Ovary (tissue), 9 donors: ENCODE data around the gene HOXC12. TPM values are rescaled to one million over a fixed set of nuclear protein-coding genes. Genes with fewer than 3 reads are reported as not detected.

Experiments used
- DNase-seq, 5 donors: peaks; one replicate each; pipeline ENCODE4 v3.0.0-alpha.2; 2019 to 2020
- H3K27ac ChIP-seq, 2 donors: fragments of 200-600 bp; one replicate each; pipeline versions ENCODE4 v1.5.1 to v1.8.0; 2019 to 2022
- H3K27me3 ChIP-seq: fragments of 200-600 bp; one replicate; pipeline ENCODE4 v1.8.0; 2022
- H3K36me3 ChIP-seq: fragments of 200-600 bp; sonication (generic); one replicate; pipeline ENCODE4 v1.5.1; 2019
- H3K4me1 ChIP-seq: one replicate; pipeline ENCODE4 v1.8.1; 2013; ENCODE audit warnings: mild to moderate bottlenecking, moderate library complexity; ENCODE audit not compliant: insufficient read depth
- H3K4me3 ChIP-seq: fragments of 200-600 bp; sonication (generic); one replicate; pipeline ENCODE4 v1.5.1; 2017
- H3K9me3 ChIP-seq, 2 donors: fragments of 200-600 bp in 1 of 2; sonication (generic) in 1 of 2; one replicate each; pipeline versions ENCODE4 v1.5.1 to v1.8.1; 2013 to 2019; ENCODE audit warnings: mild to moderate bottlenecking in 1 of 2, moderate library complexity in 1 of 2
- CTCF ChIP-seq, 3 donors: fragments of 450-650 bp in 2 of 3; fragments of 200-600 bp in 1 of 3; IDR thresholded peaks; one replicate each; pipeline versions ENCODE4 v1.5.1 to v1.8.0; 2016 to 2022; ENCODE audit warnings: antibody characterized with exemption in 3 of 3, mild to moderate bottlenecking in 1 of 3
- EP300 ChIP-seq: sonication (generic); formaldehyde crosslinking; IDR thresholded peaks from one replicate; pipeline ENCODE4 v1.6.1; 2017; ENCODE audit warnings: antibody characterized with exemption
- POLR2A ChIP-seq: fragments of 450-650 bp; IDR thresholded peaks from one replicate; pipeline ENCODE4 v1.6.1; 2017; ENCODE audit warnings: antibody characterized with exemption, mild to moderate bottlenecking, moderate library complexity
- WGBS, 3 donors: extraction: QIAGEN DNeasy Blood & Tissue Kit in 1 of 3; methylation state at CpG; one replicate each; pipeline versions ENCODE4 v1.1.5 to v1.1.7; 2013 to 2017; 5-methylcytosine and 5-hydroxymethylcytosine counted together
- intact Hi-C, 4 donors: fragments of 100-400 bp; cut with DNase I; formaldehyde crosslinking; loops; one replicate each; pipeline versions ENCODE4 v1.11.0 to v1.15.1; 2022 to 2023
- polyA plus RNA-seq, 2 donors: library from polyadenylated mRNA; stranded (reverse); fragments of 200-250 nt in 1 of 2; fragments of 350-450 nt in 1 of 2; fragmentation: Illumina TruSeq in 1 of 2; extraction: RNeasy Lipid Tissue Mini Kit (QIAGEN cat#74804) in 1 of 2; gene quantifications; one replicate each; pipeline ENCODE4 v1.2.3, GENCODE V29; 2013 to 2014
- total RNA-seq, 7 donors: library from RNA; depleted of rRNA in 2 of 7; stranded (reverse); fragments of >200 nt in 2 of 7; fragmentation: NEBNext Ultra II Directional in 3 of 7; extraction: Animal tissue kit (Norgen Biotek cat#: 25700) in 3 of 7; gene quantifications; one replicate each; pipeline versions ENCODE4 v1.1.0 to v1.2.4, GENCODE V29; 2016 to 2023
- donor health status: DM: no; HTN: no; CAD: no; lungs with moderate emphysema.
- donor health status: DM: no; HTN: no; CAD: no.
- donor health status: Bipolar disorder and iron deficiency.
- donor health status: DM: yes; HTN: yes; CAD: no.
- donor health status: DM: no; HTN: no; CAD: no.
- donor health status: DM: yes; HTN: yes; CAD: no.

Gene HOXC12
- total and polyA plus RNA-seq, 9 donors = not detected

GRCh38 chr12:53988541-53989226 is 34.0 kb downstream of the HOXC12 start:
- Histone ChIP-seq H3K4me3 (no peak overlapping the region), H3K27ac (no peak overlapping the region), H3K27me3 (peaks cover 2% of the 10 kb centered on the region), H3K9me3 (no peaks in the 10 kb centered on the region), H3K4me1 (peaks cover 4% of the 10 kb centered on the region), H3K36me3 (no peaks in the 10 kb centered on the region)
- intact Hi-C loops = loop anchor here in 3 of 4 donors (5.0 to 10.0 kb wide), 4 partner anchors 219 to 386 kb away; partner anchors contain the start of gene GPR84 (in 1 of the 3)
- 18 to 20% (median 19%) methylated on average over 5 of the region's 5 CpGs for WGBS, 3 donors
- no peak for TF ChIP-seq CTCF (IDR thresholded peaks at IDR 0.05)
- no peak for TF ChIP-seq EP300
- TF ChIP-seq POLR2A = no peak
- no peak for DNase-seq

GRCh38 chr12:53989227-53990113 is 34.8 kb downstream of the HOXC12 start:
- no peak overlapping the region for H3K4me3 ChIP-seq
- H3K36me3 ChIP-seq = no peaks in the 10 kb centered on the region
- H3K27ac ChIP-seq = no peak overlapping the region
- H3K4me1 ChIP-seq = peaks cover 8% of the 10 kb centered on the region
- peak in 1 of 5 donors; percentile 40 for DNase-seq
- H3K9me3 ChIP-seq = no peaks in the 10 kb centered on the region
- WGBS, 3 donors = 11 to 35% (median 15%) methylated on average over 28 of the region's 28 CpGs
- H3K27me3 ChIP-seq = peaks cover 2% of the 10 kb centered on the region
- TF ChIP-seq CTCF (IDR thresholded peaks at IDR 0.05) (no peak), POLR2A (no peak), EP300 (no peak)
- intact Hi-C loops = loop anchor here (5.0 to 10.0 kb wide), 5 partner anchors 218 to 385 kb away; partner anchors contain the start of gene GPR84 (in 1 of the 4)

- Histone ChIP-seq H3K9me3 (no peaks in the 10 kb centered on the region), H3K27me3 (peaks cover under 1% of the 10 kb centered on the region), H3K4me1 (peaks cover 8% of the 10 kb centered on the region), H3K36me3 (no peaks in the 10 kb centered on the region), H3K4me3 (no peak overlapping the region), H3K27ac (no peak overlapping the region)
- WGBS, 3 donors = 9 to 45% (median 13%) methylated on average over 27 of the region's 27 CpGs
- intact Hi-C loops = loop anchor here in 1 of 4 donors (10.0 kb wide), 1 partner anchor 364 kb away; no protein-coding TSS in a partner anchor
- peak in 1 of 5 donors; percentile 34 for DNase-seq
- no peak for TF ChIP-seq CTCF (IDR thresholded peaks at IDR 0.05)
- no peak for TF ChIP-seq POLR2A
- TF ChIP-seq EP300 = no peak
Measured at GRCh38 chr12:53990311-53991076, 35.8 kb downstream of the HOXC12 start.

- Histone ChIP-seq H3K27me3 (no peaks in the 10 kb centered on the region), H3K9me3 (no peaks in the 10 kb centered on the region), H3K36me3 (no peaks in the 10 kb centered on the region), H3K4me1 (peaks cover 8% of the 10 kb centered on the region), H3K4me3 (no peak overlapping the region), H3K27ac (no peak overlapping the region)
- no peak for DNase-seq
- WGBS, 3 donors = 8 to 27% (median 18%) methylated on average over 8 of the region's 8 CpGs
- no peak for TF ChIP-seq EP300
- no peak for TF ChIP-seq POLR2A
- no peak for TF ChIP-seq CTCF (IDR thresholded peaks at IDR 0.05)
- intact Hi-C loops = loop anchor here in 1 of 4 donors (10.0 kb wide), 1 partner anchor 364 kb away; no protein-coding TSS in a partner anchor
Measured at GRCh38 chr12:53991077-53991460, 36.4 kb downstream of the HOXC12 start.
